GM19324 (cell line): Measurements from ENCODE around the gene INHBE.
"Not testable (repeated sequence)": the region's sequence is repeated elsewhere in the genome, so short reads cannot be mapped to it uniquely, and the experiment has no call there.

ENCODE experiments used
- ATAC-seq: cut with Tn5 transposase; IDR thresholded peaks from one replicate; pipeline ENCODE4 v1.9.1; 2021; ENCODE audit warnings: mild to moderate bottlenecking, moderate library complexity; ENCODE audit not compliant: unreplicated experiment, low FRiP score

The INHBE gene

DNA sequence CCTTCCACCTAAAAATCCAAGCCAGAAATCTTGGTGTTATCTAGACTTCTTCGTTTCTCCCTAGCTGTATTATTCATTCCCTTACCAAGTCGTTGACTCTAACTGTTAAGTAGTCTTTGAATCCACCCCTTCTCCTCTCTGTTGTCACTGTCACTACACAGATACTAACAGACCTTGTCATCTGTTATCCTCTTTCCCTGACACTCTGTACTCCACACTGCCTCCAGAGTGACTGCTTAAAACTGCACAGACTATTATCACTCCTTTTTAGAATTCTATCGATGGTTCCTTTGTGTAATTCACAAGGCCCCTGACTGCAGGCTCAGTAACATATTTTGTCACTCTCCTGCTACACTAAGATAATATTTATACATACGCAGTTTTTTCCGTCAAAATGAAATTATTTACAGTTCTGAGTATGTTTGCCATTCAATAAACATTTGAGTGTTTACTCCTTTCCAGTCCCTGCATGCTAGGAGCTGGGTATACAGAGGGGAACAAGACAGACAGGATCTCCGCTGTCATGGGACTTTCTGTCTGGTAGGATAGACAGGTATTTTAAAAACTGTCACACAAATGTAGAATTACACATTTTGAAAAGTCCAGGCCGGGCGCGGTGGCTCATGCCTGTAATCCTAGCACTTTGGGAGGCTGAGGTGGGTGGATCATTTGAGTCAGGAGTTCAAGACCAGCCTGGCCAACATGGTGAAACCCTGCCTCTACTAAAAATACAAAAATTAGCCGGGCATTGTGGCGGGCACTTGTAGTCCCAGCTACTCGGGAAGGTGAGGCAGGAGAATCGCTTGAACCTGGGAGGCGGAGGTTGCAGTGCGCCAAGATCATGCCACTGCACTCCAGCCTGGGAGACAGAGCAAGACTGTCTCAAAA, 36.5 kb downstream of the INHBE start:
- ATAC-seq, result no peak

DNA sequence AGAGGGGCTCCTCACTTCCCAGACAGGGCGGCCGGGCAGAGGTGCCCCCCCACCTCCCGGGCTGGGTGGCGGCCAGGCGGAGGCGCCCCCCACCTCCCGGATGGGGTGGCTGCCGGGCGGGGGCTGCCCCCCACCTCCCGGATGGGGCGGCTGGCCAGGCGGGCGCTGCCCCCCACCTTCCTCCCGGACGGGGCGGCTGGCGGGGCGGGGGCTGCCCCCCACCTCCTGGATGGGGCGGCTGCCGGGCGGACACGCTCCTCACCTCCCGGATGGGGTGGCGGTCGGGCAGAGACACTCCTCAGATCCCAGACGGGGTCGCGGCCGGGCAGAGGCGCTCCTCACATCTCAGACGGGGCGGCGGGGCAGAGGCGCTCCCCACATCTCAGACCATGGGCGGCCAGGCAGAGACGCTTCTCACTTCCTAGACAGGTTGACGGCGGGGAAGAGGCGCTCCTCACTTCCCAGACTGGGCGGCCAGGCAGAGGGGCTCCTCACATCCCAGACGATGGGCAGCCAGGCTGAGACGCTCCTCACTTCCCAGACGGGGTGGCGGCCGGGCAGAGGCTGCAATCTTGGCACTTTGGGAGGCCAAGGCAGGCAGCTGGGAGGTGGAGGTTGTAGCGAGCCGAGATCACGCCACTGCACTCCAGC, 40.1 kb downstream of the INHBE start:
- not testable (repeated sequence) for ATAC-seq

DNA sequence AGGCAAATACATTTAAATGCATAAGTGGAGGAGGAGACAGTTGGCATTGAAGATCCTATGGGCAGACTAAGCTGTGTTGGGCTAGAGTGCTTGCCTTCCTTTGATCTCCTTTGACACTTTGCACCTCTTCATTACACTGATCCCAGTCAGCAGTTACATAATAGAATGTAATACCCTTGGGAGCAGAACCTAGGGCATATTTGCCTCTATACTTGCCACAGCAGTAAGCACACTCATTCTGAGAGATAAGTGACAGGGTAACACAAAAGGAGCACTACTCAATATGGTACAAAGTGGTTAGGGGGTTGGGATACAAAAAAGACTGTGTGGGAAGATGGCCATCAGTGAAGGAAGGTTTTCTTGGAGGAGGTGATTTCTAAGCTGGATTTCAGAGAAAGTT, 41.7 kb downstream of the INHBE start:
- ATAC-seq, result no peak

- ATAC-seq, result no peak
These were observed 42.4 kb downstream of the INHBE start for GRCh38 chr12:57497223-57498131.

GRCh38 chr12:57498132-57498502, 43.0 kb downstream of the INHBE start:
- ATAC-seq, result no peak

GRCh38 chr12:57498571-57498970, 43.5 kb downstream of the INHBE start:
- no peak for ATAC-seq

DNA sequence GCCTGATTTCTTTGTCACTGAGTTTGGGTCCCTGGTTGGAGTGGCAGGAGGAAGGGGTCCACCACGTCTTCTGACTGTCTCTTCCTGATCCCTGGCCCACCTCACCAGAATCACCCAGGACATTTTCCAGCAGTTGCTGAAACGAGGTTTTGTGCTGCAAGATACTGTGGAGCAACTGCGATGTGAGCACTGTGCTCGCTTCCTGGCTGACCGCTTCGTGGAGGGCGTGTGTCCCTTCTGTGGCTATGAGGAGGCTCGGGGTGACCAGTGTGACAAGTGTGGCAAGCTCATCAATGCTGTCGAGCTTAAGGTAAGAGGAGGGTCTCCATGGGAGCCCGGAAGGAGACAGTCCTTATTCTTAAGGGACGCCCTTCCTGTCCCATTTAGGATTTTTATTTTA, 45.1 kb downstream of the INHBE start:
- ATAC-seq, result no peak

- not testable (repeated sequence) for ATAC-seq
These were observed 47.3 kb downstream of the INHBE start for GRCh38 chr12:57502311-57502969.

DNA sequence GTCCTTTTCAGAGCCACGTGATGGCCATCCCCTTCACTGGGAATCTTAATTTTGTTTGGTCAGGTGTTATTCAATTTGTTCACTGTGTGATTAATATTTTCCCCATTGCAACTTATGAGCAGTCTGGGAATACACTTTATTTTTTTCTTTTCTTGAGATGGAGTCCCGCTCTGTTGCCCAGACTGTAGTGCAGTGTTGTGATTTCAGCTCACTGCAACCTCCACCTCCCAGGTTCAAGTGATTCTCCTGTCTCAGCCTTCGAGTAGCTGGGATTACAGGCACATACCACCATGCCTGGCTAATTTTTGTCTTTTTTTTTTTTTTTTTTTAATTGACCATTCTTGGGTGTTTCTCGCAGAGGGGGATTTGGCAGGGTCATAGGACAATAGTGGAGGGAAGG, 51.4 kb downstream of the INHBE start:
- not testable (repeated sequence) for ATAC-seq
